GM18861 (cell line): Measurements from ENCODE around the gene ROMO1.
"Not testable (repeated sequence)": the region's sequence is repeated elsewhere in the genome, so short reads cannot be mapped to it uniquely, and the experiment has no call there.

Experiments
- ATAC-seq: cut with Tn5 transposase; IDR thresholded peaks from one replicate; pipeline ENCODE4 v1.9.1; 2021; ENCODE audit not compliant: unreplicated experiment

Gene ROMO1

DNA sequence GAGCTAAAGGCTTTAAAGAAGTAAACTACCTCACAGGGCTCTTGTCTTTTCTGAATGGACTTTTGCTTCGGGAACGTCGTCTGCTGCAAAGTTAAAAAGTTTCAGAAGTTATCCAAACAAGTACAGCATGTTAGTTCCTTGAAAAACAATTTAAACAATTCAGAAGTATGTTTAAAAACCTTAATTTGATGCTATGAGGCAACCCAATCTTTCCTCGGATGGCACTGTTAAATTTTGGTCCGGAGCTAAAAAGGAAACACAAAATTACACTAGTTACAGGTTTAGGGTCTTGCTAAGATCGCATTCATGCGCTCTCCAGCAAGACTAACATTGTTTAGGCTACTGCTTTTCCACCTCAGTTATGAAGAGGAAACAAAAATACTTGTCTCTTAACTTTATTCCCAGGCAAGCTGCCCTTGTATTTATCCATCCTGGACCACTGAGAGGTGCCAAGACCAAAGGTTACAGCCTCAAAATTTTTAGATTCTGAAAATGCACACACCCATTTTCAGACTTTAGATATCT lies 30.1 kb downstream of the ROMO1 start:
- no peak for ATAC-seq

GRCh38 chr20:35729836-35730582 lies 30.8 kb downstream of the ROMO1 start:
- ATAC-seq, result no peak

DNA sequence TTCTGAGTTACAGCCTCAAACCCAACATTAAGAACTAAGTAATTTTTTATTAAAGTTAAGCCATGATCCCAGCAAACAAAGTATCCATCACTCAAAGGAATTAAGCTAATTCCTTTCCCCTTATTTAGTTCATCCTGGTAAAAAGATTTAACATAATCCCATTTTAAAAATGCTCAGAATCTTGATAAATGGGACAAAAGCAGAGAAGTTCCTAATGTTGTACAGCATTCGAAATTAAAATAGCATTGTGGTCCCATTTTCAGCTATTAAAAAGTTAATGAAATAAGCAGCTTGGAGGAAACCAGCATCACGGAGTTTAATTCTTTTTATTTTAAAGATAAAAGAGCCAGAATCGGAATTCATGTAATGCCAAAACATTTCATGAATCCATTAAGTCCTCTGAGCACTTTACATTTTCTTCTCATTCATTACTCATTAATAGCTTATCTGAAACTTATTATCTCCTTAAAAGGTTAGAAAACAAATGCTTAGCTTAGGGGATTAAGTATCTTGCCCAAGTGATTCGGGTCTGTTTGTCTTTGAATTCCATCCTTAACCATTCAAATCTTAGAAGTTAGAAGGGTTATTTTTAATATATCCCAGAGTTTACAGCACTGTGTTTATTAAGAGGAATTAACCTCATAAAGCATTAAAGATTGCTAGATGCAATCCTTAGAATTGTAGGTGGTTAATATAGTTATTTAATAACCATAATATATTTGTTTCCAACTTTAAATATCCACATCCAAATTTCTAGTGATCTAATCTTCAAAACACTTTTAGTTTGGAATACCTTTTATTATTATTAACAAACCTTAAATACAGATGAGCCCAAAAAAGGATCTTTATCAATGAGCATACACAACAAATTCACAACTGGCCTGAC lies 31.6 kb downstream of the ROMO1 start:
- ATAC-seq, result no peak

DNA sequence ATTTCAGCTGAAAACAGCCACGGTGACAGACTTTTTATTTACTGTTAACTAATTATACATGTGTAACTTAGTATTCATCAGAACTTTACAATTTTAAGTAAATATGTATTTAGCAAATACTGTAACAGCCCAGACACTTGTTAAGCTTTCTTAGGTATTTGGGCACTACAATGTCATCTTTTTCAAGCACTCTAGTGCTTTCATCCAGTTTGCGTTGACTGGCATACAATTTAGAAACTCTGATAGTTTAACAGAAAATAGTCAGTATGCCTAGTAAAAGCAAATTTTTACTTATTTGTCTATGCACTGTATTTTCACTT lies 32.2 kb downstream of the ROMO1 start:
- ATAC-seq, result no peak

GRCh38 chr20:35731862-35732643 lies 32.8 kb downstream of the ROMO1 start:
- no peak for ATAC-seq

GRCh38 chr20:35732644-35732982 lies 33.4 kb downstream of the ROMO1 start:
- ATAC-seq, result no peak

GRCh38 chr20:35734374-35734773 lies 35.2 kb downstream of the ROMO1 start:
- ATAC-seq, result no peak

- ATAC-seq, result no peak
Measured at GRCh38 chr20:35734777-35735649, 35.8 kb downstream of the ROMO1 start.

GRCh38 chr20:35735826-35736470 lies 36.7 kb downstream of the ROMO1 start:
- no peak for ATAC-seq

- ATAC-seq, result no peak
Measured at GRCh38 chr20:35737865-35738333, 38.7 kb downstream of the ROMO1 start.

GRCh38 chr20:35738410-35739179 lies 39.4 kb downstream of the ROMO1 start:
- ATAC-seq, result no peak

GRCh38 chr20:35739294-35740163 lies 40.3 kb downstream of the ROMO1 start:
- ATAC-seq, result no peak

DNA sequence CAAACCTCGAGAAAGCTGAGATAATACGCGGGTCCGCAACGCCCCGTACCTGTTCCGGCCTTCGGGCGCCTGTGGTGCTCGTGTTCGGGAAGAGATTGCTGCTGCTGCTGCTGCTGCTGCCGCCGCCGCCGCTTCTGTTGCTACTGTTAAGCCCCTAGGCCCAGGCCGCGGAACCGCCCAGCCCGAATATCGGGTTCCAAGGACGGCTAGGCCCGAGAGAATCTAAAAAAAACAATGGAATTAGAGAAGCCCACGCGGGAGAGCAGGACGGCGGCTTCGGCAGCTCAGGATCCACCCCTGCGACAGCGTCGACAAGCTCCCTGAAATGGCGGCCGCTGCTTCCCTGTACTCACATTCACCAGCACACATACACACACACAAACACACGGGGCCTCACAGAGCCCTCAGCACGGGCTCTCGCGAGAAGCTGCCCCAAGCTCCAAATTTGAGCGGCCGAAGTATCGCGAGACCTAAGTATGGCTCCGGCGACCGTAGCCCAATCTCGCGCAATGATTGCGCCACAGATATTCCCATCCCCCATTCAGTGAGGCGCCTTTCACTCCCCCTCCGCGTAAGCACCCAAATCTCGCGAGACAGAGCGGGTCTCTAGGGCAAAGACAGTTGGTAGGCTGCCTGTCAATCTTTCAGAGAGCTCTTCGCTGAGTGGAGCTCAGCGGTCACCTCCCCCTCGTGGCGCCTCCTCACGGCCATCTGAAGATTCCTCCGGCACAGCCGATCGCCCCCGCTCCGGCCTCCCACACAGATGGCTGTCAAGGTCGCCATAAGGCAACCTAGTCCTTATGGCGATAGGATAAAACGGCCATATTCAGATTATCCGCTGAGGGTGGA lies 42.9 kb downstream of the ROMO1 start, which contains the start of gene RBM39:
TSS of gene RBM39 (minus strand) at position 369 of the 849 bp plus-strand sequence. CDS start 1,386 bp downstream, outside the sequence.
- ATAC-seq, result peak; percentile 81

- ATAC-seq, result peak; percentile 33
Measured at GRCh38 chr20:35742741-35743523, 43.7 kb downstream of the ROMO1 start.

- ATAC-seq, result no peak
Measured at GRCh38 chr20:35743693-35744491, 44.7 kb downstream of the ROMO1 start.

GRCh38 chr20:35744492-35744841 lies 45.3 kb downstream of the ROMO1 start:
- ATAC-seq, result not testable (repeated sequence)
